ENCODE results near the gene MTMR2. TPM values are rescaled to one million over a fixed set of nuclear protein-coding genes. Genes with fewer than 3 reads are reported as not detected.
A peak's percentile ranks its signal among the peaks of the same experiment; 100 is the strongest.

Gene MTMR2
- total and polyA plus RNA-seq, 9 donors, result 18.4 to 34.5 (median 24.8) TPM

- DNase-seq, result no peak
- H3K36me3 ChIP-seq (ENCODE audit: control insufficient read depth, insufficient read depth, low read length), result no peaks in the 10 kb centered on the region
- H3K4me3 ChIP-seq (ENCODE audit: low read length), result no peak overlapping the region
- 80% methylated on average over 1 of the region's 3 CpGs for WGBS (ENCODE audit: insufficient coverage)
- H3K27me3 ChIP-seq (ENCODE audit: control insufficient read depth, insufficient read depth, low read length), result no peaks in the 10 kb centered on the region
- H3K9me3 ChIP-seq (replicated peaks; ENCODE audit: control insufficient read depth, low read depth, low read length), result no peaks in the 10 kb centered on the region
- no peak overlapping the region for H3K27ac ChIP-seq (ENCODE audit: low read length)
- H3K4me1 ChIP-seq (ENCODE audit: control insufficient read depth, insufficient read depth, low read length), result peaks cover 4% of the 10 kb centered on the region
Measured at GRCh38 chr11:95920460-95921105, 3.3 kb downstream of the MTMR2 start.

GRCh38 chr11:95919514-95919913 lies 4.4 kb downstream of the MTMR2 start:
- Histone ChIP-seq H3K27ac (ENCODE audit: low read length) (no peak overlapping the region), H3K4me3 (ENCODE audit: low read length) (no peak overlapping the region), H3K9me3 (replicated peaks; ENCODE audit: control insufficient read depth, low read depth, low read length) (no peaks in the 10 kb centered on the region), H3K27me3 (ENCODE audit: control insufficient read depth, insufficient read depth, low read length) (no peaks in the 10 kb centered on the region), H3K4me1 (ENCODE audit: control insufficient read depth, insufficient read depth, low read length) (no peaks in the 10 kb centered on the region), H3K36me3 (ENCODE audit: control insufficient read depth, insufficient read depth, low read length) (no peaks in the 10 kb centered on the region)
- no CpG with 5 or more reads among the region's 3 CpGs for WGBS (ENCODE audit: insufficient coverage)
- DNase-seq, result no peak

GRCh38 chr11:95918720-95919119 lies 5.2 kb downstream of the MTMR2 start:
- Histone ChIP-seq H3K4me1 (ENCODE audit: control insufficient read depth, insufficient read depth, low read length) (no peaks in the 10 kb centered on the region), H3K27ac (ENCODE audit: low read length) (no peak overlapping the region), H3K36me3 (ENCODE audit: control insufficient read depth, insufficient read depth, low read length) (no peaks in the 10 kb centered on the region), H3K9me3 (replicated peaks; ENCODE audit: control insufficient read depth, low read depth, low read length) (no peaks in the 10 kb centered on the region), H3K4me3 (ENCODE audit: low read length) (no peak overlapping the region), H3K27me3 (ENCODE audit: control insufficient read depth, insufficient read depth, low read length) (no peaks in the 10 kb centered on the region)
- no peak for DNase-seq
- WGBS (ENCODE audit: insufficient coverage), result 89% methylated on average over 2 of the region's 3 CpGs

GRCh38 chr11:95918056-95918455 lies 5.9 kb downstream of the MTMR2 start:
- Histone ChIP-seq H3K4me1 (ENCODE audit: control insufficient read depth, insufficient read depth, low read length) (no peaks in the 10 kb centered on the region), H3K4me3 (ENCODE audit: low read length) (no peak overlapping the region), H3K27me3 (ENCODE audit: control insufficient read depth, insufficient read depth, low read length) (no peaks in the 10 kb centered on the region), H3K9me3 (replicated peaks; ENCODE audit: control insufficient read depth, low read depth, low read length) (no peaks in the 10 kb centered on the region), H3K36me3 (ENCODE audit: control insufficient read depth, insufficient read depth, low read length) (no peaks in the 10 kb centered on the region), H3K27ac (ENCODE audit: low read length) (peak overlapping the region; percentile 15)
- 60% methylated on average over 1 of the region's 2 CpGs for WGBS (ENCODE audit: insufficient coverage)
- DNase-seq, result no peak

GRCh38 chr11:95917193-95918036 lies 6.5 kb downstream of the MTMR2 start:
- Histone ChIP-seq H3K27me3 (ENCODE audit: control insufficient read depth, insufficient read depth, low read length) (no peaks in the 10 kb centered on the region), H3K9me3 (replicated peaks; ENCODE audit: control insufficient read depth, low read depth, low read length) (no peaks in the 10 kb centered on the region), H3K36me3 (ENCODE audit: control insufficient read depth, insufficient read depth, low read length) (no peaks in the 10 kb centered on the region), H3K4me3 (ENCODE audit: low read length) (no peak overlapping the region), H3K4me1 (ENCODE audit: control insufficient read depth, insufficient read depth, low read length) (no peaks in the 10 kb centered on the region), H3K27ac (ENCODE audit: low read length) (peak overlapping the region; percentile 77)
- DNase-seq, result peak; percentile 61
- WGBS (ENCODE audit: insufficient coverage), result 20% methylated on average over 2 of the region's 8 CpGs

- Histone ChIP-seq H3K9me3 (replicated peaks; ENCODE audit: control insufficient read depth, low read depth, low read length) (no peaks in the 10 kb centered on the region), H3K27ac (ENCODE audit: low read length) (no peak overlapping the region), H3K4me3 (ENCODE audit: low read length) (no peak overlapping the region), H3K27me3 (ENCODE audit: control insufficient read depth, insufficient read depth, low read length) (no peaks in the 10 kb centered on the region), H3K36me3 (ENCODE audit: control insufficient read depth, insufficient read depth, low read length) (no peaks in the 10 kb centered on the region), H3K4me1 (ENCODE audit: control insufficient read depth, insufficient read depth, low read length) (no peaks in the 10 kb centered on the region)
- WGBS (ENCODE audit: insufficient coverage), result no CpG with 5 or more reads among the region's 2 CpGs
- no peak for DNase-seq
Measured at GRCh38 chr11:95916049-95916448, 7.9 kb downstream of the MTMR2 start.

- Histone ChIP-seq H3K4me3 (ENCODE audit: low read length) (no peak overlapping the region), H3K27me3 (ENCODE audit: control insufficient read depth, insufficient read depth, low read length) (no peaks in the 10 kb centered on the region), H3K4me1 (ENCODE audit: control insufficient read depth, insufficient read depth, low read length) (no peaks in the 10 kb centered on the region), H3K9me3 (replicated peaks; ENCODE audit: control insufficient read depth, low read depth, low read length) (no peaks in the 10 kb centered on the region), H3K36me3 (ENCODE audit: control insufficient read depth, insufficient read depth, low read length) (no peaks in the 10 kb centered on the region), H3K27ac (ENCODE audit: low read length) (no peak overlapping the region)
- DNase-seq, result no peak
- WGBS (ENCODE audit: insufficient coverage), result no CpG with 5 or more reads among the region's 2 CpGs
Measured at GRCh38 chr11:95915051-95915450, 8.9 kb downstream of the MTMR2 start.

GRCh38 chr11:95913830-95914615 lies 9.9 kb downstream of the MTMR2 start:
- Histone ChIP-seq H3K27me3 (ENCODE audit: control insufficient read depth, insufficient read depth, low read length) (no peaks in the 10 kb centered on the region), H3K4me3 (ENCODE audit: low read length) (no peak overlapping the region), H3K9me3 (replicated peaks; ENCODE audit: control insufficient read depth, low read depth, low read length) (no peaks in the 10 kb centered on the region), H3K27ac (ENCODE audit: low read length) (no peak overlapping the region), H3K4me1 (ENCODE audit: control insufficient read depth, insufficient read depth, low read length) (no peaks in the 10 kb centered on the region), H3K36me3 (ENCODE audit: control insufficient read depth, insufficient read depth, low read length) (no peaks in the 10 kb centered on the region)
- peak; percentile 23 for DNase-seq
- no CpG with 5 or more reads among the region's 1 CpG for WGBS (ENCODE audit: insufficient coverage)

GRCh38 chr11:95912902-95913560 lies 10.9 kb downstream of the MTMR2 start:
- H3K27ac ChIP-seq (ENCODE audit: low read length), result no peak overlapping the region
- no peak for DNase-seq
- 100% methylated on average over 2 of the region's 4 CpGs for WGBS (ENCODE audit: insufficient coverage)
- no peaks in the 10 kb centered on the region for H3K4me1 ChIP-seq (ENCODE audit: control insufficient read depth, insufficient read depth, low read length)
- H3K4me3 ChIP-seq (ENCODE audit: low read length), result no peak overlapping the region
- no peaks in the 10 kb centered on the region for H3K9me3 ChIP-seq (replicated peaks; ENCODE audit: control insufficient read depth, low read depth, low read length)
- no peaks in the 10 kb centered on the region for H3K27me3 ChIP-seq (ENCODE audit: control insufficient read depth, insufficient read depth, low read length)
- no peaks in the 10 kb centered on the region for H3K36me3 ChIP-seq (ENCODE audit: control insufficient read depth, insufficient read depth, low read length)

- Histone ChIP-seq H3K4me3 (ENCODE audit: low read length) (no peak overlapping the region), H3K9me3 (replicated peaks; ENCODE audit: control insufficient read depth, low read depth, low read length) (no peaks in the 10 kb centered on the region), H3K27ac (ENCODE audit: low read length) (no peak overlapping the region), H3K4me1 (ENCODE audit: control insufficient read depth, insufficient read depth, low read length) (no peaks in the 10 kb centered on the region), H3K27me3 (ENCODE audit: control insufficient read depth, insufficient read depth, low read length) (no peaks in the 10 kb centered on the region), H3K36me3 (ENCODE audit: control insufficient read depth, insufficient read depth, low read length) (no peaks in the 10 kb centered on the region)
- WGBS (ENCODE audit: insufficient coverage), result no CpG with 5 or more reads among the region's 3 CpGs
- no peak for DNase-seq
Measured at GRCh38 chr11:95911369-95911759, 12.5 kb downstream of the MTMR2 start.
